HG03378 (cell line): ENCODE measurements around the gene ACVR2A.
A peak's percentile ranks its signal among the peaks of the same experiment; 100 is the strongest.

Experiments
- ATAC-seq: cut with Tn5 transposase; IDR thresholded peaks from one replicate; pipeline ENCODE4 v1.9.1; 2021; ENCODE audit warnings: mild to moderate bottlenecking, moderate library complexity; ENCODE audit not compliant: unreplicated experiment

Gene ACVR2A

DNA sequence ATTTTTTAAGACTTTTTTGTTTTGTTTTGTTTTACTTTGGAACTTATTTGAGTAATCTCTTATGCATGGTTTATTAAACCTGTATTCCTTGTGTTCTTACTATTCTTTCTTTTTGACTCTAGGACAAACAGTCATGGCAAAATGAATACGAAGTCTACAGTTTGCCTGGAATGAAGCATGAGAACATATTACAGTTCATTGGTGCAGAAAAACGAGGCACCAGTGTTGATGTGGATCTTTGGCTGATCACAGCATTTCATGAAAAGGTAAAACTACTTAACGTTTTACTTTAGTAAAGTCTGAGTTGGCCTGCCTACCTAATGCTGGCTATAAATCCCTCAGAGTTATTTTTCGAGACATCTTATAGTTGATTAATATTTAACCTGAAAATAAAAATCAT lies 72.3 kb downstream of the ACVR2A start:
- ATAC-seq: no peak

DNA sequence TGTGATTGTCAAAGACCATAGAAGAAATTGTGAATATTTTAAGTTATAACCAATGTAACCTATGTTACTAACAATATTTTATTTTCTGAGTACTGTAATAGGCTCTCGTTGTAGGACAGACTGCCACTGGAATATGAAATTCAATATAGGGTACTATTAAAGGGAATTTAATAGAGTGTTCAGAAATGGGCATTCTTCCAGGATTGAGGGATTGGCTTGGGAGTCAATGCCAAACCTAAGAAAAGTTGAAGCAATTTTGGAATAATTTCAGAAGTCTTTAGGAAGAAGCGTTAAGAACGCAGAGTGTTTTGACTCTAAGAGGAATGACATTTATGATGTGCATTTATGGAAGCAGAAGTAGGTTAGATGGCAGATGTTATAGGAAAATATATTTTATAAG lies 79.0 kb downstream of the ACVR2A start:
- ATAC-seq: no peak

DNA sequence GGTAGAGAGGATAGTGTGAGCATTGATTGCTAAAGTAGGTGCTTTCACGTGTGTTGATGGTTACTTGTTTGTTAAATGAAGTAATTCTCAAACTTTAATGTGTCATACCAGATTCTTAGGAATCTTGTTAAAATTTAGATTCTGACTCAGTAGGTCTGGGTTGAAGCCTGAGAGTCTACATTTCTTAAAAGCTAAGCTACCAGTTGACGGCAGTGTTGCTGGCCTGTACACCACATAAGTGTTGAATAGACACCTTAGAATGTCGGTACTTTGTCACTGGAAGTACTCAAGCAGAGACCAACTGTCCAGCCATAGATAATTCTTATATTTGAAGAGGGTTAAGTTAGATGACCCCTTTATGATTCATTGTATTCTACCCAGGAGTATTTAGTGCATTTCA lies 79.8 kb downstream of the ACVR2A start:
- no peak for ATAC-seq

DNA sequence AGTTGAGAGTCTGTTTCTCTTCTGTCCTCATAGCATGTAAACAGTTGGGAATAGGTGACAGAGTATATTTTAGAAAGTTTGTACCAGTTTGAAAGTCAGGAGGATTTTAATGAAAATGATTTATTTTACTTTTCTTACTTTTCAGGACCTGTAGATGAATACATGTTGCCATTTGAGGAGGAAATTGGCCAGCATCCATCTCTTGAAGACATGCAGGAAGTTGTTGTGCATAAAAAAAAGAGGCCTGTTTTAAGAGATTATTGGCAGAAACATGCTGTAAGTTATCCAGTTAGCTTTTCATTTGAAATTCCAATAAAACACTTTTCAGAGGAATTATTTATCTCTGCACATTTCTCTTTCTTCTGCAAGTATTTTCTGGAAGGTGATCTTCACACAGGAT lies 81.1 kb downstream of the ACVR2A start:
- ATAC-seq: no peak

DNA sequence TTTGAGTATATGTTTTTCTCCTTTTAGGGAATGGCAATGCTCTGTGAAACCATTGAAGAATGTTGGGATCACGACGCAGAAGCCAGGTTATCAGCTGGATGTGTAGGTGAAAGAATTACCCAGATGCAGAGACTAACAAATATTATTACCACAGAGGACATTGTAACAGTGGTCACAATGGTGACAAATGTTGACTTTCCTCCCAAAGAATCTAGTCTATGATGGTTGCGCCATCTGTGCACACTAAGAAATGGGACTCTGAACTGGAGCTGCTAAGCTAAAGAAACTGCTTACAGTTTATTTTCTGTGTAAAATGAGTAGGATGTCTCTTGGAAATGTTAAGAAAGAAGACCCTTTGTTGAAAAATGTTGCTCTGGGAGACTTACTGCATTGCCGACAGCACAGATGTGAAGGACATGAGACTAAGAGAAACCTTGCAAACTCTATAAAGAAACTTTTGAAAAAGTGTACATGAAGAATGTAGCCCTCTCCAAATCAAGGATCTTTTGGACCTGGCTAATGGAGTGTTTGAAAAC lies 82.3 kb downstream of the ACVR2A start:
- ATAC-seq: no peak

DNA sequence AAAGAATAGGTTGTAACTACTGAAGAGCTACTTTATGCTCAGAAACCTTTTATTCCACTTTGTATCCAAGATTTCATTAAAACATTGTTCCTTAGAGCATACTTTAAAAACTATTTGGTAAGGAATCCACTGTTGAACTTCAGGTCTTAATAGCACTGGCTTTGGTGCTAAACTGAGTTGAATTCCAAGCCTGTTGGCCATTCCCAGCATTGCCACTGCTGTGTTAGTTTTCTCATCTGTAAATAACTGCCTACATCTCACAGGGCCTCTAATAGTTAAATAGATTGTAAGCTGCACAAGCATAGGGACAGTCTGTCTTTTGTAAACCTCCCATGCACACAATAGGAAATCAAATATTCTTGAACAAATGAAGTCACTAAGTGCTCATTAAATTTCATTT lies 89.1 kb downstream of the ACVR2A start:
- ATAC-seq: no peak

DNA sequence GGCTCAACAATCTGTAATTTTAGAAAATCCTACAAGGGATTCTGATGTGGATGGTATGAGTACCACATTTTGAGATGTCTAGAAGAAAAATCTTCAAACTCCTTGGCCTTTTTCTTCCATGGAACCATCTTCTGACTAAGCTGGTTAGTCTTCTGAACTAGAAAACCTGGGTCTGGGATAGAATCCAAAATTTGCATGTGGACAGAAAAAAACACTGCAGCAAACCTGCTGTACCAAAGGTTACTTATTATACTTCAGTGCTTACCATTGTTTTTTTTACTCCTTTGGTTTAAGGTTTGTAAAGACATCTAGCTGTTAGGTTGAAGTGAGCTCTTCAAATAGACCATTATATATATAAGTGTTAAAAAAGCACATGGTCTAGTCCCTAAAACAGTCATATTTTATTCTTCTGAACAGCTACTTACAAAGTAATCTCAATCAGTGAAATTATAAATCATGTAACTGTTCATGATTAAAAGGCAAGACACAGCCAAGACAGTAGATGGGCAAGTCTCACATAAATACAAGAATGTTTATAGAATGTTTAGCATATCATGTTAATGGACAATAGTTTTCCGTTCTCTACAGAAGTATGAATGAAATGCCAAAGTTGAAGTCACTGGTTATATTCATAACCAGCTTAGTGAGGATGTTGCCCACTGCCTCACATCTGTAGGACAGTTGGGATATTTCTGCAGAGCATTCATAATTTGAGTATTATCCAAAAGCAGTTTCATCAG lies 90.2 kb downstream of the ACVR2A start:
- ATAC-seq: no peak

DNA sequence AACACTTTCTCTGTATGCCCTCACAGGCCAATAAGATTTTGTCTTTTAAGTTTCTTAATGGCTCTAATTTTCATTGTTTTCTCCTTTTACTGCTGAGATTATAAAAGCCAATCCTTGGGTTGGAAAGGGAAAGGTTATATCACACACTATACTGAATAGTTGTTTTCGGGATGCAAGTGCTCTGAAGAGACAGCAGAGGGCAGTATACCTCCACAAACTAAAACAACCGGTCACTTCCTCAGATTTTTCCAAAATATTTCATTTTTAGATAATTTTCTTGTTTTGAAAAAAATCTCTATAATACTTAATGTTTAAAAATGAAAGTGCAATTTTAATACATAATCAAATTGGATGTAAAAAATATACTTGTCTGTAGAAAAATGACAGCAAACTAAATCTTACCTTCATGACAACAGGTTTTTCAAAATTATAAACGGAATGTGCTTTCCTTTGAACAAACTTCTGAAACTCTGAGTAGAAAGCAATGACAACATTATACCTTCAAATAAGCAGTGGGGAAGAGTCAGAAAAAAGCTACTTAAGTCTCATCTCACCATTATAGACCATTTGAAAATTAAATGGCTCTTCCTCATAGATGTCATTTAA lies 93.0 kb downstream of the ACVR2A start:
- ATAC-seq: peak; percentile 61

DNA sequence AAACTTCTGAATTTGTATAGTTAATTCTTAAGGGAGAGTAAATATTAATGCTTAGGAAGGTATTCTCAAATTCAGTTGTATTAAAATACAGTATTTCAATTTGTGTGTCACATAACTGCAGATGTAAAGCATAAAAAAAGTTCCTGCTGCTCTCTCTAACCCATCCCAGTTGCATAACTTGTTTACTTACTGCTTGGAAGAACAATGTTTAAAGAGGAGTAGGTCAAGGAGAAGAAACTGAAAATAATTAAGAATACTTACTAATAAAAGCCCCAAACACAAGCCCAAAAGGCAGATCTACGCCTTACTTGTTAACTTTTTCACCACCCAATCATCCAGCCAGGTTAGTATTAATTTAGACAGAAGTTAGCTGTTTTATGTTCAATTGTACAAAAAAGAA lies 94.5 kb downstream of the ACVR2A start:
- ATAC-seq: no peak

DNA sequence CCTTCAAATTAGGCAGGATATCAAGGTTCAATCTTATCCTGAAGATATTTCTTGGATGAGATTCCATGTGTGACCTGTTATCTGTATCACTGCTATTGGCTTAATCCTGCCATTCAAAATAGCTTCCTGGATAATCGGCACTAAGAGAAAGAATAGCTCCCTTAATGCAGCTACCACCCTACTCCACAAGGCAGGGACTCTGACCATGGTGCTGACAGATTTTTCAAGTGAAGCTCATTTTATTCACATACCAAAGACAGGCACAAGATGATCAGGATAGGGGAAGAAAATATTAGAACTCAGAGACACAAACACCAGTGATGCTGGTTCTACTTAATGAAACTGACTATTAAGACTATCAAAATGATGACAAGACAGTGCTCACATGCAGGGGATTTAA lies 100.8 kb downstream of the ACVR2A start:
- no peak for ATAC-seq

DNA sequence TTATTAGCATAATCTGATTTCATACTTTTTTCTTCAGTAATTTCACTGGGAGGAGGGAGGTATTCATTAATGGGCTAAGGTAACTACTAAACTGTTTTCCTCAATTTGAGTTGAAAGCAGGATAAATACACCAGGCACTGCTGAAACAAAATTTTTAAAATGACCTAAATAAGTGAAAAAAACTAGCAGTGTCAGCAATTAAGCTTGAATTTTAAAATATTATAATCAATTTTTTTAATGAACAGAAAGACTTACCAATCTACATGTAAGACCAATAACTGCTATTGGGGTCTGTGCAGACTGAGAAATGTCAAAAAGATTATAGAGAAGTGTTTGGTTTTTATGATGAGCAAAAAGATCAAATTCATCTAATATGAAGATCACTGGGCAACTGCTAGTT lies 107.3 kb downstream of the ACVR2A start:
- ATAC-seq: no peak

DNA sequence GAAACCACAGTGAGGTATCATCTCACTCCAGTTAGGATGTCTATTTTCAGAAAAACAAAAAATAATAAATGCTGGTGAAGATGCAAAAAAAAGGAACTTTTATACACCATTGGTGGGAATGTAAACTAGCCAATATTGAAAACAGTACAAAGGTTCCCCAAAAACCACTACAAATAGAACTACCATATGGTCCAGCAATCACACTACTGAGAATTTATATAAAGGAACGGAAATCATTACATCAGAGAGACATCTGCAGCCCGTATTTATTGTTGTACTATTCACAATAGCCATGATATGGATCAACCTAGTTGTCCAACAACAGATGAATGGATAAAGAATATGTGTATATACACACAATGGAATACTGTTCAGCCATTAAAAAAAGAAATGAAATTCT lies 123.7 kb downstream of the ACVR2A start:
- ATAC-seq: no peak

DNA sequence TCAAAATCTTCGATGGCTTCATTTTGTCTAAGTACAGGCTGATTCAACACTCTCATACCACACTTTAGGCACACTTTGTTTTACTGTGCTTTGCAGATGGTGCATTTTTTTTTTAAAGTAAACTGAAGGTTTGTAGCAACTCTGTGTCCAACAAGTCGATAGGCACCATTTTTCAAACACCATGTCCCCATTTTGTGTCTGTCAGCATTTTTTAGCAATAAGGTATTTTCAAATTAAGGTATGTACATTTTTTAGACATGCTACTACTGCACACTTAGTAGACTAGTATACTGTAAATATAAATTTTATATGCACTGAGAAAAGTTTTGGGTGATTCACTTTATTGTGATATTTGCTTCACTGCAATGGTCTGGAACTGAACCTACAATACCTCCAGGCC lies 131.3 kb downstream of the ACVR2A start:
- no peak for ATAC-seq

DNA sequence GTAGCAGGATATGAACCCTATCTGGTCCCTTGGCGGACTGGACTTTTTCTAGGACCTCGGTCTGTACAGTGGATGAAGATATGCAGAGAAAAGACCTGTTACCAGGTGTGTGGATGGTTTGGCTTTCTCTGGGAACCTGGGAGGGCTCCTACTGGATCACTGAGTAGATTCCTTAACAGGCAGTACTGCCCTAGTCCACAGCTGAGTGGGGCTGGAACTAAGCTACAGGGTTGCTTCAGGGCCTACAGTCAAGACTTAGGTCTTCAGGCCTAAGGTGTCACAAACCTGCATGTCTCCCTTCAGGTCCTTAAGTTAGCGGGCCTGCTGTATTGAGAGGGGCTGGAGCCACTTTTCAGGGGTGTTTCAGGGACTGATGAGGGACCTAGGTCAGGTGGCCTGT lies 132.8 kb downstream of the ACVR2A start:
- ATAC-seq: no peak
